ENCODE results near the gene CFI.

CFI gene

GRCh38 chr4:109750652-109751244 lies 51.1 kb downstream of the CFI start:
- no peak for TF ChIP-seq CTCF (IDR thresholded peaks at IDR 0.05; ENCODE audit: low read length, missing control alignments)
- no peak for DNase-seq (ENCODE audit: low read depth)
- H3K4me3 ChIP-seq (replicated peaks; ENCODE audit: low read depth, low read length), result no peak overlapping the region

- H3K4me3 ChIP-seq (replicated peaks; ENCODE audit: low read depth, low read length), result no peak overlapping the region
- DNase-seq (ENCODE audit: low read depth), result no peak
- TF ChIP-seq CTCF (IDR thresholded peaks at IDR 0.05; ENCODE audit: low read length, missing control alignments), result no peak
Observed at GRCh38 chr4:109749388-109750082, 52.3 kb downstream of the CFI start.

- no peak for DNase-seq (ENCODE audit: low read depth)
- no peak overlapping the region for H3K4me3 ChIP-seq (replicated peaks; ENCODE audit: low read depth, low read length)
- TF ChIP-seq CTCF (IDR thresholded peaks at IDR 0.05; ENCODE audit: low read length, missing control alignments), result no peak
Observed at GRCh38 chr4:109748114-109748513, 53.7 kb downstream of the CFI start.

GRCh38 chr4:109746728-109747127 lies 55.1 kb downstream of the CFI start:
- DNase-seq (ENCODE audit: low read depth), result no peak
- TF ChIP-seq CTCF (IDR thresholded peaks at IDR 0.05; ENCODE audit: low read length, missing control alignments), result no peak
- no peak overlapping the region for H3K4me3 ChIP-seq (replicated peaks; ENCODE audit: low read depth, low read length)

- no peak overlapping the region for H3K4me3 ChIP-seq (replicated peaks; ENCODE audit: low read depth, low read length)
- no peak for TF ChIP-seq CTCF (IDR thresholded peaks at IDR 0.05; ENCODE audit: low read length, missing control alignments)
- DNase-seq (ENCODE audit: low read depth), result no peak
Observed at GRCh38 chr4:109745830-109746229, 56.0 kb downstream of the CFI start.

GRCh38 chr4:109739547-109739946 lies 62.3 kb downstream of the CFI start:
- TF ChIP-seq CTCF (IDR thresholded peaks at IDR 0.05; ENCODE audit: low read length, missing control alignments), result no peak
- no peak overlapping the region for H3K4me3 ChIP-seq (replicated peaks; ENCODE audit: low read depth, low read length)
- DNase-seq (ENCODE audit: low read depth), result peak; percentile 21

Data from fibroblast of pulmonary artery (primary cell).